OCI-M2 (cell line): Measurements from ENCODE around the gene PLEKHM2.

Experiments
- DNase-seq: peaks from one replicate; lab custom pipeline; 2025; ENCODE audit not compliant: unreplicated experiment; lab: John Stamatoyannopoulos, UW

The PLEKHM2 gene

DNA sequence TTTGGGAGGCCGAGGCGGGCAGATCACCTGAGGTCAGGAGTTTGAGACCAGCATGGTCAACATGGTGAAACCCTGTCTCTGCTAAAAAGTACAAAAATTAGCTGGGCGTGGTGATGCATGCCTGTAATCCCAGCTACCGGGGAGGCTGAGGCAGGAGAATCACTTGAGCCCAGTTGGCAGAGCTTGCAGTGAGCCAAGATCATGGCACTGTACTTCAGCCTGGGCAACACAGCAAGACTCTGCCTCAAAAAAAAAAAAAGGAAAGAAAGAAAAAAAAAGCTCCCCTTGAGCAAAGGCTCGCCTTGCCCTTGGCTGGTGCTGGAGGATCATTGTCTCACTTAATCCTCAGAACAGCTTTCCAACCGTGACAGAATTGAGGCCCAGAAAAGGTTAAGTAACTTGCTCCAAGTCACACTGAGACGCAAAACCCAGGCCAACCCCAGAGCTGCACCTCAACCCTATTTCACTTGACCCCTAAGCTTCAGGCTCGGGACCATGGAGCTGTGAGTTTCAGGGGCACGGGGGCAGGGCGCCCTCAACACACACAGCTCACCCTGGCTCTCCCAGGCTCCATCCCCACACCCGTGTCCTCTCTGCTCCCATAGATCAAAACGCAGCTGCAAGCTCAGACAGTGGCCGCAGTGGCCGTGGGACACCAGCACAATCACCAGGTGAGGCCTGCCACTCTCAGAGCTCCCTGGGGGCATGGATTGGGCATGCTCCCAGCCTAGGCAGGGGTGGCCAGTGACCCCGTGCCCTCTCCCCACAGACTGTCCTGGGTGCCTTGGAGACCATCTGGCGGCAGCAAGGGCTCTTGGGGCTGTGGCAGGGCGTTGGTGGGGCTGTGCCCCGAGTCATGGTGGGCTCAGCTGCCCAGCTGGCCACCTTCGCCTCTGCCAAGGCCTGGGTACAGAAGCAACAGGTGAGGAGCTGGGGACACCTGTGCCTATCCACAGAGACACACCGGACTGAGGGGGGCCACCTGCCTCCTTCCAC, 53.5 kb downstream of the PLEKHM2 start:
- DNase-seq, result no peak

DNA sequence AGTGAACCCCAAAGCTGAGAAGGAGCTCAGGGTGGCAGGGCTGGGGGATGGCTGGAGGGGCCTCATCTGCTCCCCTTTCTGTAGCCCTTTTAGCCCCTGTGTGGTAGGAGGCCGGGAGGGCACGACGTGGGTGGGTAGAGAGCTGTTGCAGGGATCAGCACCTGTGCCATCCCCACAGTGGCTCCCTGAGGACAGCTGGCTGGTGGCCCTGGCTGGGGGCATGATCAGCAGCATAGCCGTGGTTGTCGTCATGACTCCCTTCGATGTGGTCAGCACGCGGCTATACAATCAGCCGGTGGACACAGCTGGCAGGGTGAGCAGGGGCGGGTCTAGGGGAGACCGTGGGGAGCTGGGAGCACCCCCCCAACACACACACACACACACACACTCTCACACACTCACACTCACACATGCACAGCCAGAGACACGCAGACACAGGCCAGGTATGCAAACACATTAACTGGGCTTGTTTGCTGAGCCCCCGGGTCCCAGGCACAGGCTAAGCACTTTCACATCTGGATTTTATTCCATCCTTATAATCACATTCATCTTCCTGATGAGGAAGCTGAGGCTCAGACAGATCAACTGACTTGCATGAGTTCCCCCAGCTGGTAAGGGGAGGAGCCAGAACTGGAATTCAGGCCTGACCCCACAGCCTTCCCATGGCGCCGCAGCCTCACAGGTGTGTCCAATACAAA, 54.4 kb downstream of the PLEKHM2 start:
- no peak for DNase-seq

DNA sequence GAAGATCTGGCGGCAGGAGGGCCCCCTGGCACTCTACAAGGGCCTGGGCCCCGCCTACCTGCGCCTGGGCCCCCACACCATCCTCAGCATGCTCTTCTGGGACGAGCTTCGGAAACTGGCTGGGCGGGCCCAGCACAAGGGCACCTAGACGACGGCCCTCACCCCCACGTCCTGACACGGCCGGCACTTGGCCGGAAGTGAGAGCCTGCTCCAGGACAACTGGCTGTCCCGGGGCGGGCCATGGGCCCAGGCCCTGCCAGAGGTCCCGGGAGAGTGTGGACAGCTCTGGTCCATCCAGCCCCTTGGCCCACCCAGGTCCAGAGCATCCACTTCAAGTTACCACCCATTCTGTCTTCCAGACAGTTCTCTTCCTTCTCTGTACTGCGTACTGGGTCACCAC, 55.1 kb downstream of the PLEKHM2 start:
- no peak for DNase-seq

DNA sequence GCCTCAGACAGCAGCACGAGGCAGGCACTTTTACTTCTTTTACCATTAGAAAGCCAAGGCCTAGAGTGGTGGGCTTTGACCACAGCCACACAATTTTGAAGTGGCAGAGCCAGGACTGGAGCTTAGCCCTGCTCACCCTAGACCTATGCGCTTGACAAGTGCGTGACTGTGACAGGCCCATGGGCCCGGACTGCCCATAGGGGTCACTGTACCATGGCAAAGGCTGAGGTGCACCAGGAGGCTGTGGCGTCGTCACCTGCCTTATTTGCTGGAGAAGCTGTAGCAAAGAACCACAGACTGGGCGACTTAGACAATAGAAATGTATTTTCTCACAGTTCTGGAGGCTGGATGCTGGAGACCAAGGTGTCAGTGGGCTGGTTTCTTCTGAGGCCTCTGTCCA, 55.6 kb downstream of the PLEKHM2 start:
- DNase-seq, result no peak

DNA sequence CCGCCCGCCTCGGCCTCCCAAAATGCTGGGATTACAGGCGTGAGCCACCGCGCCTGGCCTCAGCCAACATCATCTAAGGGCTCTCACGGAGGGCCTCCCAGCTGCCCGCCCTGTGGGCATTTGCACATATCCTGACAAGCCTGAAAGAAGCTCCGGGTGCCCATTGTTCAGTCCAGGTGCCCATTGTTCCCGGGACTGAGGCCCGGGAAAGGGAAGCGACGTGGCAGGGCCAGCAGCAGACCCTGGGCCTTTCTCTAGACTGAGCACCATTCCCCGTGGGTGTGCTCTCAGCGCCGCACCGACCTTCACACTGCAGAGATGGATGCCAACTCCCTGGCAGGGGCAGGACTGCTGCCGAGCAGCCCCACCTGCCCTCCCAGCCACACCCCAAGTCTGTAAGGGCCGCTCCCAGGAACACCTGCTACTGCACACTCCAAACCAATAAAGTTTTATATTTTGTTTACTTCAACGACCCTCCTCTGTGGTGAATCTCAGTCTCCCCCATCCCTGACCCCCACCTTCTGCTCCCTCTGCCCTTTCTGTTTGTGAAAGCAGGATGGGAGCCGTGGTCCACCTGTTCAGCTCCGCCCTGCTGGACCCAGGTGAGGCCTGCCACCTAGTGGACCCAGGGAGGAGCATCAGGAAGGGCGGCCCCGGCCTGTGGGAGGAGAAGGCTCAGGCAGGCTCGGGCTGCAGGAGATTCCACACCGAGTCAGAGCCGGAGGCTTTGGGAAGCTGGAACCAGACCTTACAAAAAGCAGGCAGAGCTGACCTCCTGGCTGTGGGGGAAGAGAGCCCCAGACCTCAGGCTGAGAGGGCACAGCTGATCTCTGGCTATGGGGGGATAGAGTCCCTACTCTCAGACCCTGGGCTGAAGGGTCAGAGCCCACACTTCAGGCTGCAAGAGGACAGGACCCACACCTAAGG, 57.1 kb downstream of the PLEKHM2 start:
- no peak for DNase-seq

DNA sequence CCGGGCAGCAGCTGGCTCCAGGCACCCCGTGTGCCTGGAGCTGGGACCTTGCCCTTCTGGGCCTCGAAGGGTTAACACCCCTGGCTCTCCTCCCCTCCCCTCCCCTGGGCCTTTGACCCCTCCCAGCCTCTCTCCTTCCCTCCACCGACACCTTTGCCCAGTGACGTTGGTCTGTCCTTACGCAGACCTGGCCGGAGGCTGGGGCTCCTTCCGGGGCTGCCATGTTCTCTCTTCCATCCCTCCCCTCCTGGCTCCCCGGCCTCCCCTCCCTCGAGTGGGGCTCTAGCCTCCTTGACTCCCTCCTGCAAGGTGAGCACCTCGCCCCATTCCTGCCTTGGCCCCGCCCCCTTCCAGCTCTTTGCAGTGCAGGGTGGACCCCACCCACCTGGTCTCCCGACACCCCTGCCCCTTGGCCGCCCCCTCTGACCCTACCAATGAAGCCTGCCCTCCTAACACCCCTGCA, 58.2 kb downstream of the PLEKHM2 start, which contains the start of gene TMEM82:
Gene TMEM82, plus strand, starts transcription at position 161 of the 463 bp plus-strand sequence. Its CDS starts 61 bp downstream, at position 222.
- no peak for DNase-seq

DNA sequence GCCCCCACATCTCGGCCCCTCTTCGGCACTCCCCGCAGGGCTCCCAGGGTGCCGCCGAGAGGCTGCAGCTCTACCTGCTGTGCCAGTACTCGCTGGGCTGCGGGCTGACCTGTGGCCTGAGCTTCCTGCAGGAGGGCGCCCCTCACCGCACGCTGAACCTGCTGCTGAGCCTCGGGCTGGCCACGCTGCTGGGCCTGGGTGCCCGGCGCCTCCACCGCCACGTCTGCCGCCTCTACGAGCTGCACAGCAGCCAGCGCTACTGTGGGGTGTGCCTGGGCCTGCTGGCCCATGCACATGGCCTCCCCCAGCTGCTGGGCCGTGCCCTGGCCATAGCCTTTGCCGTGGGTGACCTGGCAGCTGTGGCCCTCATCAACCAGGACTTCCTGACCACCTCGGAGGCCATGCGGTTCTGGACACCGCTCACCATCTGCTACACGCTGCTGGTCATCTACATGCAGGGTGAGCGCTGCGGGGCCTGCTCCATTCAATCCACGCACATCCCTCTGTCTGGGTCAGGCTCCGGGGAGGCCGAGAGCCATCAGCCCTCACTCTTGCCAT, 60.1 kb downstream of the PLEKHM2 start:
- DNase-seq, result no peak

DNA sequence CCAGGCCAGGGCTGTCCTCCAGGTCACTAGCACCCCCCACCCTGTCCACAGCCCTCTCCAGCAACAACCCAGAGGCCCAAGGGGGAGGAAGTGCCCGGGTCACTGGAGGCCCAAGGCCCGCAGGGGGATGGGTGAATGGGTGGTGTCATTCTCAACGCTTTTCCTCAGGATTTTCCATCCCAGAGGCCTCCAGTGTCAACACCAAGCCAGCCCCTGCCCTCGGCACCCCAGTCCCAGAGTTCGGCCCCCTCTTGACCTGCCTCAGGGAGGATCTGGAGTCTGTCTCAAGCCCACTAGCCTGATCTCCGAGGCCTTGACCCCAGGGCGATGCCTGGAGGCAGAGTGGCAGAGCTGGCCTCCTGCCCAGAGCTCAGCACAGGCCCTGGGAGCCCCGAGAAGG, 63.3 kb downstream of the PLEKHM2 start:
- no peak for DNase-seq

DNA sequence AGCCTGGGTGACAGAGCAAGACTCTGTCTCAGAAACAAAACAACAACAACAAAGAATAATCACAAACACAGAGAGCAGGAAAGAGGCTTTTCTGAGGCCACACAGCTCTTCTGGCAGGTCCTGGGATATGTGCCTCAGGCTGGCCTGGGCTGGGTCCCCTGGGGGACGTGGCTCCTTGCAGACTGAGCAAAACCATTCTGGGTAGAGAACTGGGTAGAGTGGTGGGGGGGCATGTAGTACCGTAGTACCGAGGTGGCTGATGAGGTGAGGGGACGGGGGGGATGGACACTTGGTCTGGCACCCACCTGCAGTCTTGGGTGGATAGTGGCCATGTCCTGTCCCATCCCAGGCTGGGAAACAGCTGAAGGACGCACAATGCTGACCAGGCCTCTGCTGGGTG, 64.1 kb downstream of the PLEKHM2 start:
- DNase-seq, result no peak

DNA sequence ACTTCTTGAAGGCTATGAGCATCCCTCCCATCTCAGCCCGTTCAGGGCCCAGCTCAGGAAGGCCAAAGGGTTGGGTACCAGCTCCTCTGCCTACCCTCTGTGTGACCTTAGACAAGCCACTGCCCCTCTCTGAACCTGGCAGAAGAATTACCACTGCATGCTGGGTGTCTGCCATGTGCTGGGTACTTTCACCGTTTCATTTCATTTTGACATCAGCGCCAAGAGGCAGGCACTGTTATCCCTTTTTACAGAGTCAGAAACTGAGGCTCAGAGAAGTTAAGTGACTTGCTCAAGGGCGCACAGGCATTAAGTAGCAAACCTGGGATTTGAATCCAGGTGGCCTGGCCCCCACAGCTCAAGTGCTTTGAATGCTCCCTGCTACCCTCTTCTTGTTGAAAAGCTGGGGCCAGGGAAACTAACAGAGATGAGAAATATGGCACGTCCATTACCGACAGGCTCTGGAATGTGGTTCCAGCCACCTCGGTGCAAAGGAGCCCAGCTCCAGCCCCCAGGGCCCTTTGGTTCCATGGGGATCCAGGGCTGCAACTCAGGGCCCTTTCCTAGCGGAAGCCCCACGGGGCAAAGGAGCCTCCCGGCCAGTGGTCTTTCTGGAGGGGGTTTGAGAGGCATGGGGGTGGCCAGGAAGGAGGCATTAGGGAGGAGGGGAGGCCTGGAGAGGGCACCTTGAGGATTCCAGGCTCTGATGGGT, 64.7 kb downstream of the PLEKHM2 start:
- no peak for DNase-seq

DNA sequence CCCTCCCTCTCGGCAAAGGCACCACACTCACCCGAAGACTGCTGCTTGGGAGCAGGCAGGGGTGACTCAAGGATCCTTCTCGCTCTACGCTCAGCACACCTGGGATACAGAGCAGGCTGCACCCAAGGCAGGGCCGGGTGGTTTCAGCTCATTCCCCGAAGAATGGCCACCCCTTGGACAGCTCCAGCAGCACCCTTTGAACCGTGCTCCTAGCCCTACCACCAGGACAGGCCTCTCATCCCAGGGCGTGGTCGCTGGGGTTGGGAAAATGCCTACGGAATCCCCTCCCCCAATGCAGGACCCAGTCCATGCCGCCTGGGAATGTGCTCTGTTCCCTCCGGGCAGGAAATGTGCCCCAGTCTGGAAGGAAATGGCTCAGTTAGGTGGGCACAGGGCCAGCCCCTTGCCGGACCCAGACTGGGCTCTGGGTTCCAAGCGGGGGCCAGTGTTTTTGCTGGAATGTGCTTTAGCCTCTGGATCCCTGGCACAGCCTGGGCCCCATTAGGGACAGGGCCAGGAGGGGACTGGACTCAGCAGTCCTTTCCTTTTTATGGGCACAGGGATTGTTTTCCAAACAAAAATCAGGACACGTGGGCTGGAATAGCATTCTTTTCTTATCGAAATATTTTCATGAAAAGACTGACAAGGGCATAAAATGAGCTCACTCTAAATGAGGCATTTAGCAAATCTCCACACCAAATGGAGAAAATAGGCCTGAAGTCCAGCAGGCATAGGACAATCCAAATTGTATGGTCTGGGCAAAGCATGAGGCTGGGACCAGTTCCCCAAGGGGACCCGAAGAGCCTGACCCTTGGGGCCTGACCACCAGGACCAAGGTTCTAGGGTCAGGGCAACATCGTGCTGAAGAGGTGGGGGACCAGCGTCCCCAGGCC, 65.5 kb downstream of the PLEKHM2 start:
- no peak for DNase-seq

DNA sequence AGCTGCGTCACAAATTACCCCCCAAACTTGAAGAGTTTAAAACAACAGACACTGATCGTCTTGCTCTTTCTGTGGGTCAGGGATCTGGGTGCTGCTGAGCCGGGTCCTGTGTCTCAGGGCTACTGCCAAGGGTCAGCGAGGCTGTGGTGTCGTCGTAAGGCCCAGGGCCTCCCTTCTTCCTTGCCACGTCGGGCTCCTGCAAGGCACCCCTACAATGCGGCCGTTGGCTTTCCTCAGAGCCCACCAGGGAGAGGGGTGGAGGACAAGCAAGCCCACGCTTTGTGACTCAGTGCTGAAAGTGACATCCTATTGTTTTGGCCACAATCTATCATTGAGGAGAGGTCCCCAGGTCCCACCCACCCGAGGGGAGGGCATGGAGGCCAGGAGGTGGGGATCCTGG, 66.8 kb downstream of the PLEKHM2 start:
- no peak for DNase-seq

DNA sequence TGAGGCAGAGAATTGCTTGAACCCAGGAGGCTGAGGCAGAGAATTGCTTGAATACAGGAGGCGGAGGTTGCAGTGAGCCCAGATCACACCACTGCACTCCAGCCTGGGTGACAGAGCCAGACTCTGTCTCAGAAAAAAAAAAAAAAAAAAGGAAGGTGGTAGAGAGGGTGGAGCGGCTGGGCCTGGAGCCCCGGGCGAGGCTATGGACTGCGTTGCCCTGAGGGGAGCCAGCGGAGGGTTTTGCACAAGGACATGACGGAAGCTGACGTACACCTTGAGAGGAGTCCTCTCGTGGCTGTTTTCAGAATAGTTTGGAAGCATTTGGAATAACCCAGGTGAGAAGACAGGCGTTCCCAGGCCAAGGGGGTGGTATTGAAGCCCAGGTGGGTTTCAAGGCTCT, 67.6 kb downstream of the PLEKHM2 start:
- DNase-seq, result no peak

DNA sequence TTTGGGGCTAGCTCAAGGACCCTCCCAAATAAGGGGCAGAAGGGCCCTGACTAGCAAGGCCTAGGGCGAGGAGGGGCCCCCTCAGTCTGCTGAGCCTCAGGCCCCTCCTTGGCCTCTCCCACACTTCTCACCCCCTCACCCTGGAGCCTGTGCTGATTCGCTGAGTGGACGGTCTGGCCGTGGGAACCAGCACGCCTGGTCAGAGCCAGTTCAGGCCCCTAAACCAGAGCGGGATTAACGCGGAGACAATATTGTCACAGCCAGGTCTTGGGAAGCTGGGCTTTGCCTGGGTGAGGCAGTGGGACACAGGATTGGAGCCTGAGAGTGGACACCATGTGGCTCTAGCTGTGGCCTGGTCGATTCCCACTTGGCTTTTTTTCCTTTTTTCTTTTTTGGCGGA, 69.7 kb downstream of the PLEKHM2 start:
- no peak for DNase-seq

DNA sequence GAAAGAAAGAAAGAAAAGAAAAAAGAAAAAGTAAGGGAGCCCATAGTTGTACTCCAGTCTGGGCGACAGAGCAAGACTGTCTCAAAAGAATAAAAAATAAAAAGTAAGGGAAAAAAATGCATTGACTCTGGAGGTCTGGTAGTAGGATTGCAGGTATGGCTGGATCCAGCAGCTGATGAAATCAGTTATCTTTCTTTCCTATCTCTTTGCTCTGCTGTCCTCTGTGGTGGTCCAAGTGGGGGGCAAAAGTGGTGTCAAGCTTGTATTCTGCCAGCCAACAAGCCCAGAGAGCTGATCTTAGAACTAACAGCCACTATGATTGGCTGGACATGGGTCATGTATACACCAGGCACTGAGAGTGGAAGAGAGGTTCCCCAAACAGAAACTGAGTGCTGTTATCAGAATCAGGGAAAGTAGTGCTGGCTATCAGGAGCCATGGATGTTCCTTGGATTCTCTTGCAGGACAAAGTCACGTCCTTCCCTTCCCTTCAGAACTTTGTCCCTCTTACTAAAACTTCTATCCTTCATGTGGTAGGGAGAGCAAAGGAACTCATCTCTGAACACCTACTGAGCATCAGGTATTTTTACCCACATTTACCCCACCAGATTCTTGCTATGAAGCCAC, 71.0 kb downstream of the PLEKHM2 start:
- no peak for DNase-seq

DNA sequence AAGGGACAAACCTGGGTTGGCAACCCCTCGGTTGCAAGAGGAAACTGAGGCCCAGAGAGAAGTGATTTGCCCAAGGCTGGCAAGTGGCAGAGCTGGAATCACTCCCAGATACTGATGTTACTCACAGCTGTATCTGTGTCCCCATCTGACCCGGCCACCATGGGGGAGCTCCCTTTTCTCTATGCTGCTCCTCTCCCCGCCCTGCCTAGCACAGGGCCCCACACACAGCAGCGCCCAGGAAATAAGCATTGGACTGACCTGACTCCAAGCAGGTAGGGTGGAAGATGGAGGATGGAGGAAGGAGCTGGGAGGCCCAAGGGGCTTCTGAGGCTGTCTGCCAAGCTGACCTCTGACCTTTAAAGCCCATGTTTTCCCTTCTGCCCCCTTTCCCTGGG, 71.5 kb downstream of the PLEKHM2 start:
- DNase-seq, result no peak

DNA sequence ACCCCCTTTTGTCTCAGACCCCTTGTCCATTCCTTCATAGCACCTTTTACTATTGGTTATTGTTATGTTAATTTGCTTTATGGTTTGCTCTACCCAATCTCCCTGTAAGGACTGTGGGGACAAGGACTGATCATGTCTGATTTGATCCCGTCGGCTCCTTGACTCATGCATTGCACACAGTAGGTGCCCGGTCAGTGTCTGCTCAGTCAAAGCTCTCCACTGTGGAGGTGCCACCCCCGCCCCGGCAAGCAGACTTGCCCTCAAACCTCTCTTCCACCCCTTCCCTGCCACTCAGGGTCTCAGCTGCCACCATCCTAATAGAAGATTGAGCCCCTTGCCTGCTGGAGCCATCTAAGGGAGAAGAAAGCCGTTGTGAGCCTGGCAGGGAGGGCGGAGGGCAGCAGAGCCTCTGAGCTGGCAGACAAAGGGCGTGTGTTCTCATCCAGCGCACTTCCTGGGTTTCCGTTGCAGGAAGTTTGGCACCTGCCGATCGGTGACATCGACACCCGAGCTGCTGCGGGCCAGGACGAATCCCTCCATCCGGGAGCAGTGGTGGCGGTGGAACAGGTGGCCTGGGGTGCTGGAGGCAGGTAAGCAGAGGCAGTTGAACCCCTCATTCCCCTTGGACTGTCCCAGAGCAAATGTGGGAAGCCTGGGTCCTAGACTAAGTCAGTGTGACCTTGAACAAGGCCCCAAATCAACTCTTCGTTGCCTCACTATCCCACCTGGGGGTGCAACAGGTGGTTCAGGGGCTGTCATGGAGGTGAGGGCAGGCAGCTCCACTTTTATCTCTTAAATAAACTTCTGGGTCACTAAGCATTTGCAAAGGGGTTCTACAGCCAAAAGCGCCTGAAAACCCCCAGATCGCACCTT, 72.3 kb downstream of the PLEKHM2 start:
- DNase-seq, result no peak
